Liver (tissue), 3 donors: ENCODE results near the gene ARHGAP6.

Experiments
- GABPA ChIP-seq, 2 donors: IDR thresholded peaks in 1 of 2; conservative IDR thresholded peaks in 1 of 2; 2 replicates each; pipeline ENCODE4 v1.6.1; 2016; ENCODE audit warnings: antibody characterized with exemption in 2 of 2, mild to moderate bottlenecking in 1 of 2, moderate library complexity in 1 of 2
- TAF1 ChIP-seq: conservative IDR thresholded peaks from 2 replicates; pipeline ENCODE4 v1.6.1; 2016; ENCODE audit warnings: antibody characterized with exemption, mild to moderate bottlenecking
- TF ChIP-seq, protein P1 (sequence below): IDR thresholded peaks from 2 replicates; pipeline ENCODE4 v1.6.1; 2016; ENCODE audit warnings: antibody characterized with exemption, mild to moderate bottlenecking
- TF ChIP-seq, protein P2 (sequence below): fragments of 150-350 bp; IDR thresholded peaks from 2 replicates; pipeline ENCODE4 v1.5.1; 2017; ENCODE audit warnings: improper control_type of control experiment, low read depth, low read length; ENCODE audit not compliant: missing input control
- donor health status: healthy.
- donor health status: healthy.

DNA sequence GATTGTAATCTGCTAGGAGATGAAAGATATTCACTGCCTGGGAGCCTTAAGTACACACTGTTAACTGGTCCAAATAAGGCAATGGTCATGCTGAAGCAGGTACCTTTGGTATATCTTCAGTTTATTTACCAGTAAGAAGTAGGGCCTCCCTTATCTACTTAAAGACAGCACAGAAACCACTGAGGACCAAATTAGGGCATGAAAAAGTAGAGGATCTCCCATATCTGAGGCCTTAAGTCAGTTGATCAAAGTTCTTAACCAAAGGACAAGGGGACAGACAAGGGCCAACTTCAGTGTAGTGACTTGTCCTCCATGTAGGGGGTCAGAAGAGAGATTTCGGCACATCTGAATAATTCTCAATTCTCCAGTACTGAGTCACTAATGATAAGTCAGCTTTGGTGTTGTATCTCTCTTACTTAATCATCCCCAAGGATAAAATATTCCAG, 313.4 kb downstream of the ARHGAP6 start:
- TF ChIP-seq, protein P1, sequence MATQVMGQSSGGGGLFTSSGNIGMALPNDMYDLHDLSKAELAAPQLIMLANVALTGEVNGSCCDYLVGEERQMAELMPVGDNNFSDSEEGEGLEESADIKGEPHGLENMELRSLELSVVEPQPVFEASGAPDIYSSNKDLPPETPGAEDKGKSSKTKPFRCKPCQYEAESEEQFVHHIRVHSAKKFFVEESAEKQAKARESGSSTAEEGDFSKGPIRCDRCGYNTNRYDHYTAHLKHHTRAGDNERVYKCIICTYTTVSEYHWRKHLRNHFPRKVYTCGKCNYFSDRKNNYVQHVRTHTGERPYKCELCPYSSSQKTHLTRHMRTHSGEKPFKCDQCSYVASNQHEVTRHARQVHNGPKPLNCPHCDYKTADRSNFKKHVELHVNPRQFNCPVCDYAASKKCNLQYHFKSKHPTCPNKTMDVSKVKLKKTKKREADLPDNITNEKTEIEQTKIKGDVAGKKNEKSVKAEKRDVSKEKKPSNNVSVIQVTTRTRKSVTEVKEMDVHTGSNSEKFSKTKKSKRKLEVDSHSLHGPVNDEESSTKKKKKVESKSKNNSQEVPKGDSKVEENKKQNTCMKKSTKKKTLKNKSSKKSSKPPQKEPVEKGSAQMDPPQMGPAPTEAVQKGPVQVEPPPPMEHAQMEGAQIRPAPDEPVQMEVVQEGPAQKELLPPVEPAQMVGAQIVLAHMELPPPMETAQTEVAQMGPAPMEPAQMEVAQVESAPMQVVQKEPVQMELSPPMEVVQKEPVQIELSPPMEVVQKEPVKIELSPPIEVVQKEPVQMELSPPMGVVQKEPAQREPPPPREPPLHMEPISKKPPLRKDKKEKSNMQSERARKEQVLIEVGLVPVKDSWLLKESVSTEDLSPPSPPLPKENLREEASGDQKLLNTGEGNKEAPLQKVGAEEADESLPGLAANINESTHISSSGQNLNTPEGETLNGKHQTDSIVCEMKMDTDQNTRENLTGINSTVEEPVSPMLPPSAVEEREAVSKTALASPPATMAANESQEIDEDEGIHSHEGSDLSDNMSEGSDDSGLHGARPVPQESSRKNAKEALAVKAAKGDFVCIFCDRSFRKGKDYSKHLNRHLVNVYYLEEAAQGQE: no peak
- TF ChIP-seq GABPA (IDR thresholded peaks at IDR 0.05 in 1 of 2, conservative IDR thresholded peaks at IDR 0.05 in 1 of 2): no peak
- TF ChIP-seq, protein P2, sequence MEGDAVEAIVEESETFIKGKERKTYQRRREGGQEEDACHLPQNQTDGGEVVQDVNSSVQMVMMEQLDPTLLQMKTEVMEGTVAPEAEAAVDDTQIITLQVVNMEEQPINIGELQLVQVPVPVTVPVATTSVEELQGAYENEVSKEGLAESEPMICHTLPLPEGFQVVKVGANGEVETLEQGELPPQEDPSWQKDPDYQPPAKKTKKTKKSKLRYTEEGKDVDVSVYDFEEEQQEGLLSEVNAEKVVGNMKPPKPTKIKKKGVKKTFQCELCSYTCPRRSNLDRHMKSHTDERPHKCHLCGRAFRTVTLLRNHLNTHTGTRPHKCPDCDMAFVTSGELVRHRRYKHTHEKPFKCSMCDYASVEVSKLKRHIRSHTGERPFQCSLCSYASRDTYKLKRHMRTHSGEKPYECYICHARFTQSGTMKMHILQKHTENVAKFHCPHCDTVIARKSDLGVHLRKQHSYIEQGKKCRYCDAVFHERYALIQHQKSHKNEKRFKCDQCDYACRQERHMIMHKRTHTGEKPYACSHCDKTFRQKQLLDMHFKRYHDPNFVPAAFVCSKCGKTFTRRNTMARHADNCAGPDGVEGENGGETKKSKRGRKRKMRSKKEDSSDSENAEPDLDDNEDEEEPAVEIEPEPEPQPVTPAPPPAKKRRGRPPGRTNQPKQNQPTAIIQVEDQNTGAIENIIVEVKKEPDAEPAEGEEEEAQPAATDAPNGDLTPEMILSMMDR: no peak
- no peak for TF ChIP-seq TAF1
